ENCODE measurements around the gene FMN1.

FMN1 gene

DNA sequence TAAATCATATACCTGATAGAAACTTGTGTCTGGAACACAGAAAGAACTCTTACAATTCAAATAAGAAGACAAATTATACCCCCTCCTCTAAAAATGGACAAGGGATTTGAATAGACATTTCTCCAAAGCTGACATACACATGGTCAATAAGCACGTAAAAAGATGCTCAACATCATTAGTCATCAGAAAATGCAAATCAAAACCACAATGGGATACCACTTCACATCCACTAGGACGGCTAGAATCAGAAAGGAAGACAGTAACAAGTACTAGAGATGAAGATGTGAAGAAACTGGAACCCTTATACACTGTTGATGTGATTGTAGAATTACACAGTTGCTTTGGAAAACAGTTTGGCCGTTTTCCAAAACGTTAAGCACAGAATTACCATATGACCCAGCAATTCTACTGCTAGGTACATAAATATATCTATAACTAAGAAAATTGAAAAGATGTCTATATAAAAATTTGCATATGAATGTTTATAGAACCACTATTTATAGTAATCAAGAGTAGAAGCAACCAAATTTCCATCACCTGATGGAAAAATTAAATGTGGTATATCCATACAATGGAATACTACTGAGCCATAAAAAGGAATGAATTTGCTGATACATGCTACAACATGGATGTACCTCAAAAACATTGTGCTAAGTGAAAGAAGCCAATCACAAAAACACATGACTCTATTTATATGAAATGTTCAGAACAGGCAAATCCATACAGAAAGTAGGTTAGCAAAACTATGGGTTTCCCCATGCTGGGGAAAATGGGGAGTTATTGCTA lies 415.9 kb downstream of the FMN1 start:
- no peak for DNase-seq (ENCODE audit: low read depth, low spot score)

DNA sequence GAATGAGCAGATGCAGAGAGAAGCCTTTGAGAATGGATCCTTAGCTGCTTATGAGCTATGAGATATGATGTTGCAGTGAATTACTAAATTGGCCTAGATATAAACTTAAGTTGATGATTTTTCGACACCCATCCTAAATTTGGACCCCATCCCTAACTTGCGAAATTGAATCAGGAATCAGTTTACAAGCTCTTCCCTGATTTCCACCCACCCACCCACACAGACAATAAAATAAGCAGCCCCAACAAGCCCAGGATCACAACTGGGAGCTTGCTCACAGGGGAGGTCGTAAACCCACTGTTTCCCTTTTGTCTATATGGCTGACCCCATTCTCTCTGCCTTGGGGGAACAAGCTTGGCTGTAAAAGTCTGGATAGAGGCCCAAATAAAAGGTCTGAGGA lies 419.4 kb downstream of the FMN1 start:
- no peak for DNase-seq (ENCODE audit: low read depth, low spot score)

DNA sequence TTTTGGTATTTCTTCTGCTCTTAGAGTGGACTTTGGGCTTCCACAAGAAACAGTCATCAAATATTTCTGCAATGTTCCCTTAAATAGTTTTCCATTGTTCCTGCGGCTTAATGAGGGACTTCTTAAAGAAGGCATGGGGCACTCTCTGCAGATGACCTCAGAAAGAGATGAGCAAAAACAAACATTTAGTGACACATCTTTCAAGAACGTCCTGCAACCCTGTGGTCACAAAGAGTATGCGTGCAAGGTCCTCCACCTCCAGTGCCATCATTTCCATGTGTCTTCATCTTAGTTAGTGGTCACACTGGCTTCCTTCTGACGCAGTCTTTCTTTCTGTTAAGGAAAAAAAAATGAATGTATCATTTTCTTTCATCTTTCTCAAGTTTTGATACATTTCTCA lies 420.5 kb downstream of the FMN1 start:
- no peak for DNase-seq (ENCODE audit: low read depth, low spot score)

DNA sequence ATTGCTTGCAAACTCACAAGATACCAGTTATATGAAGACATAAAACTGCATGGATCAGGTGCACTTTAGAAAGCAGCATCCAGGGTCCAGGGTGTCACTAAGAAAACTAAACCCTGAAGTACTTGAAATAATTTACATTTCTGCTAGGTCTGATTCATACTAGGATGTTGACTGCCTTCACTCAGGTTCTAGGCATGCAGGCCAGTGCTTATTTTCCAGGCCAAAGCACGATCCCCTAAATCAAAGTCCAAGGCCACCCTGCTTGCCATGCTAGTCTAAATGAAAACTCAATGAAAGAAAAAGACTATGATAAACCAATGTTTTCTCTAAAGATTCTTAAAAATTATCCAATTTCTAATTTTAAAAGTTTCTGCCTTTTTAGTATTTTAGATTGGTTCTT lies 427.3 kb downstream of the FMN1 start:
- DNase-seq (ENCODE audit: low read depth, low spot score), result no peak

DNA sequence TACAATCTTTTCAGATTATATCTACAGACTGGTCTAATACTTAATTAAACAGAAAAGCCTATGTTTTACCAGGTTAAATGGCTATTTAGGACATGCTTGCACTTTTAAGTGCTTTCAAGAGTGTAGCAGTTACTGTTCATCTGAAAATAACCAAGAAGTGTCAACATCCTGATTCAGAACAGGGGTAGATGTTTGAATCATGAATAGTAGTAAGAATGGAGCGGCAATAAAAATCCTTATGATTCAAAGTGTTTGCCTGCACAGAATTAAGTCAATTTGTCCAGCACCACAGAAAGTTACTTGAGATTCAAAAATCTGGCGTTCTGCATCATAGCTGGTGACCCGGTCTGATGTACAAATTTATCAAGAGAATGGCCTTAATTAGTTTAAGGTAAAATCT lies 428.4 kb downstream of the FMN1 start:
- no peak for DNase-seq (ENCODE audit: low read depth, low spot score)

DNA sequence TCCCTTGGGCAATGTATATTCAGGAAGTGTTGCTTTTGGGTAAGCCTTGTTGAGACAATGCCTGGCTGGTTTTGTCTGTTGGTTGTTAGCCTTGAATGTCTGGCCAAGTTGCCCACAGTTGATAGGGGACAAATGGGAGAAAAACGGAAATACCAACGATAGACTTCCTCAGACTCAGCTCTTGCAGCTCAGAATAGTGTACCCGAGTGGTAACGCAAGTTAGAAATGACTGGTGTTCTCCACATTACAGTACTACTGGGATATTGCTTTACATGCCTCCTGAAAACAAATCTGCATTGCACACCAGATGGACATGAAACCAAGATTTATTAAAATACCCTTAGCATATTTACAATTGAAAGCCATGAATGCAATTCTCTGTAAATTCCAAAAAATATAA lies 429.3 kb downstream of the FMN1 start:
- no peak for DNase-seq (ENCODE audit: low read depth, low spot score)

DNA sequence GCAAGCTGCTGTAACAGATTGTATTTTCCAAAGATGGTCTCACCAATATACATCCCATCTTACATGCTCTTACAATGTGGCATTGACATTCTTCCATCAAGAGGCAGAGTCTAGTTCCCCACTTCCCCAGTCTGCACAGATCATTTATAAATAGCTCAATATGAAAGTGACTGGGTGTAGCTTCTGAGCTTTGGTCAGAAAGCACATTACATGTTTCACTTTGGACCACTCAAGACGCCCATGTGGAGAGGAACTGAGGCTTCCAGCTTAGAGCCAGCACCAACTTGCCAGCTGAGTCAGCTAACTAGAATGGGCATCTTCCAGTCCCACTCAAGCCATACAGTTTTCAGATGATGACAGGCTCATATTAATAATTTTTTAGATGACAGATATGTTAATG lies 431.2 kb downstream of the FMN1 start:
- DNase-seq (ENCODE audit: low read depth, low spot score), result no peak

DNA sequence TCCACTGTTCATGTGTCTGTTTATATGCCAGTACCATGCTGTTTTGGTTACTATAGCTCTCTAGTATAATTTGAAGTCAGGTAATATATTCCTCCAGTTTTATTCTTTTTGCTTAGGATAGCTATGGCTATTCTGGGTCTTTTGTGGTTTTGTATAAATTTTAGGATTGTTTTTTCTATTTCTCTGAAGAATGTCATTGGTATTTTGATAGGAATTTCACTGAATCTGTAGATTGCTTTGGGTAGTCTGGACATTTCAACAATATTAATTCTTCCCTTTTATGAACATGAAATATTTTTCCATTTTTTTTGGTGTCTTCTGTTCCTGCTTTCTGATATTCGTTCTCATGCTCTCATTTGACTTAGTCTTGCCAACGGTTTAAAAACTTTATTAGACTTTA lies 437.1 kb downstream of the FMN1 start:
- DNase-seq (ENCODE audit: low read depth, low spot score), result no peak

DNA sequence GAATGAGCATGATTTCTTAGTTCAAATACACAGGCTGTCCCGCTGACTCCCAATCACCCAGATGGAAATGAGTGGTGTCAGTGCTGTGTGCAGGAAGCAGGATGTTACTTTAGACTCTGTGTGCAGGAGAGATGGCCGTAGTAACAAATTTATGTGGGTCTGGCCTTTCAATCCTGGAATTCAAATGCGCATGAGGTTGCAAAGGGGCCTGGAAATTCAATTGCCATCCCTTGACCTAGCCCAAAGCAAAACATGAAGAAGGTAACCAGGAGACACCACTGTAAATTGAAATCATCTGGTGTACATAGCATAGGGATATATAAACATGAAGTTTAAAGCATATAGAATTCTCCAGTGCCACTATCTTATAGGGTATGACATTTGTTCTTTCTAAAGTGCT lies 443.5 kb downstream of the FMN1 start:
- DNase-seq (ENCODE audit: low read depth, low spot score), result no peak

DNA sequence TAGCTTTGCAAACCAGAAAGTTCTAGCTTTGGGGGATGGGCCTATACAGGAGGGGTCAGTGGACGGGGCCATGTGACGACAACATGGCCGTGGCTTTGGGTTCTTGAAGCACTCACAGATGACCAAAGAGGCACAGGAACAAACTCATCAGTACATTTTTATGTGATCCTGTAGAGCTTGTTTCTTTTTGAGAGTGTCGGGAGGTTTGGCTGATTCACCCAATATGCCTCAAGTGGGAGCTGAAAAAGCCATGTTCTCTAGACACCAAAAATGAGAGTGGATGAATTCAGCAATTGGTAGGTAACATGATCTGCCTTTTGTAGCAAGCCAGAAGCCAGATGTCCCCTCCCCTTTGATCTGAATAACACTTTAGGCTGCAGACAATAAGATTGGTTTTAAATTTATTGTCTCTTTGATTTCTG lies 446.6 kb downstream of the FMN1 start:
- DNase-seq (ENCODE audit: low read depth, low spot score), result no peak

DNA sequence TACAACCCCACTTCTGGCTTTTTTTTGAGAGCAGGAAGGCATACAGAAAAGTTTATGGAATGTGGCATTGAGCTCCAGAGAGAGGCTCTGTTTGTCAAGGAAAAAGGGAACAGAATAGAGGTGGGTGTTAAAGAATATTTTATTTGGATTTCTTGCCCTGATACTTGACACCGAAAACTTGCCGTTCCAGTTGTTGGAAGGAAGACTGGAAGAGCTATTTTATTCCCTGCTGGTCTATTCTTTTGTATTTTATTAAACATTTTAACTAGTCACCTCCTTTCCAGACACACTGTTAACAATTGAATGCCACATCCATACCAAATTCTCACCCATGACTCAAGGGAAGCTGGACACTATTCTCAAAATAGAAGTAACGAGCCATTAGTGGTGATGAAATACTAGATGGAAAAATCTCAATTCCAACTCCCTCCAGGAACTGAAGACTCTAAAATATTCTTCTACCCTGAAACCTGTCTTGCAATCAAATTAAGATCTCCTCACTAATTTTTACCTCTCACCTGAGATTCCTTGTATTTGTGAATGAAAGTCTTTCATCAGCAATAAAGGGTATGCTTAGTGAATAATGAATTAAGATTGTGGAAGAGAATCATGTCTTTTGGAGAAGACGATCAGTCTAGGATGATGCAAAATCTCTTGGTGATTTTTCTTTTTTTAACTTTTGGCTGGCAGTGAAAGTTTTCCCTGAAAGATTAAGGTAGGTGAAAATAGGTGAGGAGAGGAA lies 448.2 kb downstream of the FMN1 start:
- no peak for DNase-seq (ENCODE audit: low read depth, low spot score)

DNA sequence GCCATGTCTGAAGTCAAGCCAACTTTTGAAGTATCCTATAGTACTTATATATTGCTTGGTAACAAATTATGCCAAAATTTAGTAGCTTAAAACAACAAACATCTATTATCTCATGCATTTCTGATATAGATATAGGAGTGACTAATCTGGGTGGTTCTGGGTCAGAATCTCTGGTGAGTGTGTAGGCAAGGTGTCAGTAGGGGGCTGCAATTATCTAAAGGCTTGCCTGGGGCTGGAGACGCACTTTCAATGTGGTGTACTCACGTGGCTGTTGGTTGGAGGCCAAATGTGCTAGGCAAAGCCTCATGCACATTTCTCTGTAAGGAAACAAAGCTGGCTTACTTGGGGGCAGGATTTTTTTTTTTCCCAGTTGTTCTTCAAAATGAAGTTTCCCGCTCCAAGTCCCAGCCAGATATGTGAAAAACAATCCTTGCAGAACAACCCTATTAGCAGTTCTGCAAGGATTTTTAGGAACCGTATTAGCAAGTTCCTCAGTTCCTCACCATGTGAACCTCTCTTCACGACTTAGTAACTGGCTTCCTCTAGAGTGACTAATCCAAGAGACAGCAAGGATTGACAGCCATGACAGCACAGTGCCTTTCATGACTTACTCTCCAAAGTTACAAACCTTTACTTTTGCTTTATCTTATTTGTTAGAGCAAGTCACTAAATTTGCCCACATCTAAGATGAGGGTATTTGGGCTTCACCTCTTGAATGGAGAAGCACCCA lies 450.9 kb downstream of the FMN1 start:
- no peak for DNase-seq (ENCODE audit: low read depth, low spot score)

DNA sequence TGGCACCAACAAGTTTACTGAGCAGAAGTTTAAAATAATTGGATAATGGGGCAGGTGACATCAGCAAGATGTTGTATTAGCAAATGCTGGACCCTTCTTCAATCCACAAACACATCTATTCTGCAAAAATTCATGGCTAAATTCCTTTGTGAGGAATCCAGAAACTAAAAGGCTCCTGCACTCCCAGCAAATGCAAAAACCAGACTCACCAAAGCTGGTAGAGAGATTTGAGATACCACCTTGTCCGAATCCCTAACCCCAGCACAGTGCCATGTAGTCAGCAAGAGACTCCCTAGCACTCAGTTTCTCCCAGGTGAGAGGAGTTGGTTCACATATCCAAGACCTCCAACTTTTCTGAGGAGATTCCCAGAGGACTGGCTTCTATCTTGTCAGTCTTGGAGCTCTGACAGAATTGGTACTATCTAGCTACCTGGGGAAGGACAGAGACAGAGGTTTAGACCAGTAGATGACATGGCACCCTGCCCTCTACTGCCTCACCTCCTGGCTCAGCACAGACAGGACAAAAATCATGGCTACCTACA lies 454.9 kb downstream of the FMN1 start:
- DNase-seq (ENCODE audit: low read depth, low spot score), result no peak

DNA sequence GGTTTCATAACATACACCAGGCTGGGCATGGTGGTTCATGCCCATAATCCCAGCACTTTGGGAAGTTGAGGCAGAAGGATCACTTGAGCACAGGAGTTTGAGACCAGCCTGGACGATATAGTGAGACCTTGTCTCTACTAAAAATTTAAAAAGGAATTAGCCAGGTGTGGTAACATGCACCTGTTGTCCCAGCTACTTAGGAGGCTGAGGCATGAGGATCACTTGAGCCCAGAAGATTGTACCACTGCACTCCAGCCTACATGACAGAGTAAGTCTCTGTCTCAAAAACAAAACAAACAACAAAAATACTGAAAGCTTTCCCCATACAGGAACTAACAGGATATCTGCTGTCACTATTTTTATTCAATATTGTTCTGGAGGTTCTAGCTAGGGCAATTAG lies 455.8 kb downstream of the FMN1 start:
- DNase-seq (ENCODE audit: low read depth, low spot score), result no peak

DNA sequence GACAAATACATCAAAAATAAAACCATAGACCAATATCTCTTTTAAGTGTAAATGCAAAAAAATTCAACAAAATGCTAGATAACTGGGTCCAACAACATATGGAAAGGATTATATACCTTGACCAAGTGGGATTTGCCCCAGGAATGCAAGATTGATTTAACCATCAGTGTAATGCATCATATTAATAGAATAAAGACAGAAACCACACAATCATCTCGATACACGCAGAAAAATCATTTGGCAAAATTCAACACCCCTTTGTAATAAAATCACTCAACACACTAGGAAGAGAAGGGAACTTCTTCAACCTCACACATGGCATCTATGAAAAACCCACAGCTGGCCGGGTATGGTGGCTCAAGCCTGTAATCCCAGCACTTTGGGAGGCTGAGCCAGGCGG lies 457.2 kb downstream of the FMN1 start:
- no peak for DNase-seq (ENCODE audit: low read depth, low spot score)

DNA sequence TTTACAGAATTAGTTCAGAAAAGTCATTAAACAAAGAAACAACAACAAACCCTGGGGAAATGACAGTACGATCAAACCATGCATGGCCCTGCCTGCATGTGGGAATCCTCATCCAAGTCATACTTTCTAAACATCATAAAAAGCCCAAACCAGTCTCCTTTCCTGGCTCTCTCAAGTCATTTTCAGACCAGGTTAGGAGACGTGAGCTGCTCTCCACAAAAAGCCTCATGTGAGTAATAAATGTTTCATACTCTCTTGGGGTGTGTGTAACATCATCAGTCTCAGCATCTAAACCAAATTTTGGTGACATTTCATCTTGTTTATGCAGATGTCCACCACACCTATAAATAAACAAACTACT lies 457.8 kb downstream of the FMN1 start:
- DNase-seq (ENCODE audit: low read depth, low spot score), result no peak

DNA sequence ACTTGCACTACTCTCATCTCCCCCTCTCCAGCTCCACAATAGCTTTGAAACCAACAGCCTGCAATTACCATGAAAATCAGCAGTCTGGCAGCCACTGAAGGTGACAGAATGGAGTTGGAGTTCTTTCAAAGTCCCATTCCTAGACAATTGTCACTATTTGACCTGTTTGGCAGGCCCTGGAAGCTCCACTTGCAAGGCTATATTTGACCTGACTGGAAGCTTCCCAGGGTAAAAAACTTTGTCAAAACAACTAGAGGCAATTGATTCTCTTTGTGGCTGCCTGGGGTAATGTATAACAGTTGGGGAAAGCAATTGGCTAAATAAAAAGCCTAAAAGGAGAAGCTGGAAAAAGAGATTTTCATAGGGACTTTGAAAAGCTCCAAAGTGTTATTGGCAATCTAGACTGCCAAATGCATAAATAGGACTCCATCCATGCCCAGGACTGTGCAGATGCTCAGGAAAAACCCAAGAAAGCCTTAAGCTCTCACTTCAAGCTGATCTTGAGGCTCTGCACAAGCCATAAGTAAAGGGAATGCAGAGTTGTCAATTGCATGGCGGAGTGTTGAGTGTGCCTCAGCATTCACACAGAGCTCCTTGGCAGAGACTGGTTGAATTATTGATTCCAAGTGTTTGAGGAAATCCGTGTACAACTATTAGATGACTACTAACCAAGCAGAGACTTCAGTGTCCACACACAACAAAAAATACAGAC lies 458.4 kb downstream of the FMN1 start:
- no peak for DNase-seq (ENCODE audit: low read depth, low spot score)

DNA sequence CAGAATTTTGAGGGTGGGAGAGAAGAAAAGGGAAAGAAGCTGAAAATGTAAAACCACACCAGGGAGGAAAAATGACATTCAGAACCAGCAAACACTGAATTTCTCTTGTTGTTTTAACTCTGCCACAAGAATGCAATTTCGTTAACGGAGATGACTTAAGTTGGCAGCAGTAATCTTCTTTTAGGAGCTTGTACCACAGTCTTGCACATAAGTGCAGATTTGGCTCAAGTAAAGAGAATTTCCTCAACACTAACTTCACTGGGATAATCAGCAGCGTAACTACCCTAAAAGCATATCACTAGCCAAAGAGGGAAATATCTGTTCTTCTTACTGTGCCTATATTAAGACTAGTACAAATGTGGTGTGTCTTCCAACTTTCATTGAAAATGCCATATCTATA lies 461.2 kb downstream of the FMN1 start:
- no peak for DNase-seq (ENCODE audit: low read depth, low spot score)

DNA sequence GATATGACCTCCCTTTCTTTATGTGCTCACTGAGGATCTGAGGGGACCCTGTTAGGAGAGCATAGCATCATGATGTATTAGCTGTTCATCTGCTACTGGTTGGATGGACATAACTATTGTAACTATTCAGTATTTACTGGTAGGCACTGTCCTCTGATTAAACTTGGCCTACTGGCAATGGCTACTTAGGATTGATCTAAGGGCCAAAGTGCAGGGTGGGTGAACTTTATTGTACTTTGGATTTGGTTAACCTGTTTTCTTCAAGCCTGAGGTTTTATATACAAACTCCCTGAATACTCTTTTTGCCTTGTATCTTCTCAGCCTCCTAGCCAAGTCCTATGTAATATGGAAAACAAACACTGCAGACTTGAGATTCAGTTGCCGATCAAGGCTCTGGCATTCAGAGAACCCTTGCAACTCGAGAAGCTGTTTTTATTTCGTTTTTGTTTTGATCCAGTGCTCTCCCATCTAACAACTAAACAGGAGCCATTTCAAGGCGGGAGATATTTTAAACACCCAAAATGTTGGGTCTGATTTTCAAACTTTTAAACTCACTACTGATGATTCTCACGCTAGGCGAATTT lies 461.8 kb downstream of the FMN1 start:
- DNase-seq (ENCODE audit: low read depth, low spot score), result no peak

DNA sequence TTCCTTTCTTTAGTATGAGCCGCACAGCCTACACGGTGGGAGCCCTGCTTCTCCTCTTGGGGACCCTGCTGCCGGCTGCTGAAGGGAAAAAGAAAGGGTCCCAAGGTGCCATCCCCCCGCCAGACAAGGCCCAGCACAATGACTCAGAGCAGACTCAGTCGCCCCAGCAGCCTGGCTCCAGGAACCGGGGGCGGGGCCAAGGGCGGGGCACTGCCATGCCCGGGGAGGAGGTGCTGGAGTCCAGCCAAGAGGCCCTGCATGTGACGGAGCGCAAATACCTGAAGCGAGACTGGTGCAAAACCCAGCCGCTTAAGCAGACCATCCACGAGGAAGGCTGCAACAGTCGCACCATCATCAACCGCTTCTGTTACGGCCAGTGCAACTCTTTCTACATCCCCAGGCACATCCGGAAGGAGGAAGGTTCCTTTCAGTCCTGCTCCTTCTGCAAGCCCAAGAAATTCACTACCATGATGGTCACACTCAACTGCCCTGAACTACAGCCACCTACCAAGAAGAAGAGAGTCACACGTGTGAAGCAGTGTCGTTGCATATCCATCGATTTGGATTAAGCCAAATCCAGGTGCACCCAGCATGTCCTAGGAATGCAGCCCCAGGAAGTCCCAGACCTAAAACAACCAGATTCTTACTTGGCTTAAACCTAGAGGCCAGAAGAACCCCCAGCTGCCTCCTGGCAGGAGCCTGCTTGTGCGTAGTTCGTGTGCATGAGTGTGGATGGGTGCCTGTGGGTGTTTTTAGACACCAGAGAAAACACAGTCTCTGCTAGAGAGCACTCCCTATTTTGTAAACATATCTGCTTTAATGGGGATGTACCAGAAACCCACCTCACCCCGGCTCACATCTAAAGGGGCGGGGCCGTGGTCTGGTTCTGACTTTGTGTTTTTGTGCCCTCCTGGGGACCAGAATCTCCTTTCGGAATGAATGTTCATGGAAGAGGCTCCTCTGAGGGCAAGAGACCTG lies 463.5 kb downstream of the FMN1 start:
- DNase-seq (ENCODE audit: low read depth, low spot score), result no peak

Data from activated naive CD8-positive, alpha-beta T cell treated with anti-CD3 and anti-CD28 coated beads, Interleukin-2, amount 50 U/mL, for 16 hours (primary cell).